Inflammatory macrophage (primary cell): Measurements from ENCODE around the gene EFNA5.

ENCODE experiments used
- DNase-seq, 2 donors: peaks; one replicate each; pipeline ENCODE4 v3.0.0-alpha.2; 2020 to 2022

Gene EFNA5

DNA sequence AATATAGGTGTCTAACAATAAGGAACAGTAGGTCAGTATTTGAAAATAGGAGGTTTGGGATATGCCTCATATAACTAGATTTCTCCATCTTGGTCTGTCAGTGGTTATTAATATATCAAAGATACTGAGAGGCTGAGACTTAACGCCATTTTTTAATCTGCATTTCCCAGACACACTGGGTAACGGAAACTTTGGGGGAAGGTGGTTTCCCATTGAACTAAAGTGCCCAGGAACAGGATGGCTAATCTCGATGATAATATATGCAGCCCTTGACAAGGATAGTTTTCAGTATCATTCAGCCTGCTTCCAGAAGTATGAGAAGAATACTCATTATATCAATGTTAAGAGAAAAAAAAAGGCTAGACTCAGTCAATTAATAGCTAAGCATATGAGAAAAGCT is 30.7 kb downstream of the EFNA5 start:
- DNase-seq, result no peak

DNA sequence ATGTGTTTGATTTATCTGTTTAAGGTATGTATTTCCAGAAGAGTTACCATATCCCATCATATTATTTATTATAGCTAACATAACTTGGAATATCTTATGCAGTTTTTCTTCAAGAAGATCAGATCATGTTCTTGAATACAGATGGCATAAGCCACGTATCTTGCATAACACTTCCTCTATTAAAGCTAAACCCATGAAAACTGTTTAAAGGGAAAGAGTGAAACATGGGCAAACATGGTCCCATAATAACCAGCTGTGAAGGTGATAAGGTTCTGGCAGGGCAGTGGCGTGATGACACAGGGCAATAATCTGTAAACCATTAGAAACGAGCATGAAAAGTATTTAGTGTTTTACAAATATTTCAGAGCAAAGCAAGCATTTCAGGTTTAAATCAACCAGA is 34.2 kb downstream of the EFNA5 start:
- DNase-seq, result no peak

DNA sequence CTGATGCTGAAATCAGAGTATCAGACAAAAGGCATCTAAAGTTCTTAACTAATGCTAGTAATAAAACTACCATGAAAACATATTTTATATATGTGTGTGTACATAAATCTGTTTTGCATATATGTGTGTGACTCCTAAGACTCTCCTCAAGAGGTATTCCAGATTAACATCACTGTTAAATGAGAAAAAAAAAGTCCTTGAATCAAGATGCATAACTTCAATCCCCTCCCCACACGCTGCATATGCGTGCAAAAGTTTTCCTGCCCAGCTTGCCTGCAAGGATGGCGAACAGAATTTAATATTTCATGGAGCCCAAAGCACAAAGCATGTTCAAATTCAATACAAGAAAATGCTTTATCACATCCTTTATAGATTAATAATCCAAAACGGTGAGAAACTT is 34.7 kb downstream of the EFNA5 start:
- DNase-seq, result no peak

DNA sequence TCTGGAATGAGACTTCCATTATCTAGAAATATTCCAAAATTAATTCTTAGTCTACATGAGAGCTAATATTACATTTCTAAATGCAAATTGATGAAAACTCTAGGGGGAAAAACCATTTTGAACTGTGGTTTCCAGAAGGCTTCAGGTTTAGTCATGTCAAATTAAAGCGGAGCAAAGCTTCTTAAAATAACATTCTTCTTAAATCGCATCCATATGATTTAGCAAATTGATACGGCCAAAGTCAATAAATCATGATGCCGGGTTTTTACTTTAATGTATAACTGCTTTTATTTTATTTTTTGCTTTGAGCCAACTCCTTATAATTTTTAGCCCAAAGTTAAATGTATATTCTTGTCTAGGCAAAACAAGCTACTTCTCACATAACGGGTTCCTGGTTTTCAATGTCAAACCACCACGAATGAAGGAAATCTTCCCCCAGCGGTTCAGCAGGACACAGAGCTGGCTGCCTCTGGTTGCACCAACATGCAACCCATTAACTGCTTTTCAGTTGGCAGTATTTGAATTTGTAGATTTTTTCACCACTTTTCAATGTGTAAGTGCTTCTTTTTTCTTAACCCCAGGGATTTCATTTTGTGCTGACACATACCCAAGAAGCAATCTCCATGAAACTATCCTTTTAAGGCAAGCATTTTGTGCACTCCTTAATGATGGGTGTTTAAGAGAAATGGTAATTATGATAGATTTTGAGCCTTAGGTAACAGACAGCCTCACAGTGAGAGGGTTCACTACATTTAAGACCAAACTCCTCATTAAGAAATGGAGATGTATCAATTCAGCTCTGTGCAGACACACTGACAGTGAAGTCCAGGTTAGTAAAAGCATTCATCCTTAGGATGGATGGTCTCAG is 35.5 kb downstream of the EFNA5 start:
- DNase-seq, result no peak

DNA sequence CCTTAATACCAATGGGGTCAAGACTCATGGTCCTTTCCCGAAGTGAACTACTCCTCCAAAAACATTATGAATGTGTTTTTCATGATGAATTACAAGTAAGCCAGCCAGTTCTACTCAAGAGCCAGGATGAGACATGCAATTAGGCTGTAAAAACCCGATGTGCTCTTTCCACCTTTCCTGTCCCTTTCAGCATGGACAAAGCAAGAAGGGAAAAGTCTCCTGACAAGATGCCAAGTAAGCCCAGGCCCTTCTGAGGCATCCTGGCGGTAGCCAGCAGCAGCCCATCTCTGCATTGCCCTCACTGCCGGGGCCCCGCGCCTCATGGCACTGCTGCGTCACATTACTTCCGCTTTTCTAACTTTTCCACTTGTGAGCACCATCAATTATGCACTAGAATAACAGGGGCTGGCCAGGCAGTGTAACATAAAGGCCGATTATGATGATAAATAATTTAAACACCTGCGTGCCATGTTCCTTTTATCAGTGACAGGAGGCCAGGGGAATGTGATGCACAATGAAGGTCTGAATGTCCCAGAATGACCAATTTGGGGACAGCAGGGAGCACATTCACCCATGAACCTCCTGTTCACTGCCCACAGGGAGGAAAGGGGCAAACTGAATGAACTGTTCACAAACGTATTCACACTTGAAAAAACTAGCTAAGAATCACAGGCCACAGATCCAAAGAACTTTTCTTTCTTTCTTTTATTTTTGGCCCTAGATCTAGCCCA is 37.4 kb downstream of the EFNA5 start:
- no peak for DNase-seq

DNA sequence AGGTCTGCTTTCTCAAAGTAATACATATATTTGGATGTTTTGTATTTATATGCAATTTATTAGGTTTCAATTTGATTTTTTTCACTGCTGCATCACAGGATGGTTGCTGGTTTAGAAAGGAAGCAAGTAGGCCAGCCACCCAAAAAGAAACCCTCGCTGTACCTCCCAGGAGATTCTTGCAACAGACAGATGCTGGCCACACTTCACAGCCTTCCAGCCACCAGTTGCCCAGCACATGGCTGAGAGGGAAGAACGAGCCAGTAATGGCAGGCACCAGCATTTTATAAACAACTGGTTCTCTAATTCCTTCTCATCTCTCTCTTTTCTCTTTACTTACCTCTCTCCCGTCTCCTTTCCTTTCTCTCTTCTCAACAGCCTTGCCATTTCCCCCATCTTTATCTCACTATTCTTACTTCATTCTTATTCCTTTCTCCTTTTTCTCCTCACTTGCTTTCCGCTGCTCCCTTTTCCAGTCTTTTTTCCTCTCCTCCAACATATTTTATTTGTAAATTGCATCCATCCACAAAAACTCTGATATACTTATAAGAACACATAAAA is 38.9 kb downstream of the EFNA5 start:
- DNase-seq, result no peak

DNA sequence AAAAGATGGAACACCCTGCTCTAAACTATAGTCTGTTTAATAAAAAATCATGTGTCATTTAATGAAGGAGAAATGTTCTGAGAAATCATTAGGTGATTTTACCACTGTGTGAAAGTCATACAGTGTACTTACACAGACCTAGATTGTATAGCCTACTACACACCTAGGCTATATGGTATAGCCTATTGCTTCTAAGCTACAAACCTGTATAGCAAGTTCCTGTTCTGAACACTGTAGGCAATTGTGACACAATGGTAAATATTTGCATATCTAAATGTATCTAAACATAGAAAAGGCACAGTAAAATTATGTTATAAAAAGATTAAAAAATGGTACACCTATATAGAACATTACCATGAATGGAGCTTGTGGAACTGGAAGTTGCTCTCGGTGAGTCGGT is 40.6 kb downstream of the EFNA5 start:
- DNase-seq, result no peak

DNA sequence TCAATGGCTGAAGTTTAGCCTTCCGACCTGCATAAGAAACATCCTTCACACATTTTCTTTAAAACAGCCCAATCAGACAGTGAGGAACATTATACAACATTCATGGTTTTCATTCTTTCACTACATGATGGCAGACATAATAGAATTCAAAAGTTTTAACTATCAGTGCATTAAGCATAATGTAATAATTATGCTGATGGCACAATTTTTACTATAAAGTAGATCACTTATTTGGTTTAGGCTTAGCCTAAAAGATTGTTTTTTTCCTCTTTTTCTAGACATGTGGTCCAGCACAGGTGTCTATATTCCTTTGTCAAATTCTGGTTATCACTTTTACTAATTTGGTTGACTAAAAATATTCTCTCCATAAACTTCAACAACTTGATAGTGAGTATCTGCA is 46.5 kb downstream of the EFNA5 start:
- no peak for DNase-seq

DNA sequence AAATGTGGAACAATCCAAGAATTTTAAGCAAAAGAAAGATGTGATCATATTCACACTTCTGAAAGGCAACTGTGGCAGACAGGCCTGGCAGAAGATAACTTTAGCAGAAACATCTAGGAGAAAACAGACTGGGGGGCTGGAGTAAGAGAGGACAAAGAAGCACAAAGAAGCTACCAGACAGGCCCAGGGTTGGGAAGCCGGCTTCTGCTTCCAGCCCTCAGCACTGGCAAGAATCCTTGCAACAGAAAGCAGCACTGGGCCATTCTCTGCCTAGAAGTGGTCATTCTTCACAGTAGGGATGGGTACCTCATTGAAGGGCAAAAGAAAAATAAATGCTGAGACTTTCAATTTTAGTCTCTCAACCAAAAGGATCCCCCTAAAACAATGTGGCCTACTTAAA is 49.6 kb downstream of the EFNA5 start:
- no peak for DNase-seq

DNA sequence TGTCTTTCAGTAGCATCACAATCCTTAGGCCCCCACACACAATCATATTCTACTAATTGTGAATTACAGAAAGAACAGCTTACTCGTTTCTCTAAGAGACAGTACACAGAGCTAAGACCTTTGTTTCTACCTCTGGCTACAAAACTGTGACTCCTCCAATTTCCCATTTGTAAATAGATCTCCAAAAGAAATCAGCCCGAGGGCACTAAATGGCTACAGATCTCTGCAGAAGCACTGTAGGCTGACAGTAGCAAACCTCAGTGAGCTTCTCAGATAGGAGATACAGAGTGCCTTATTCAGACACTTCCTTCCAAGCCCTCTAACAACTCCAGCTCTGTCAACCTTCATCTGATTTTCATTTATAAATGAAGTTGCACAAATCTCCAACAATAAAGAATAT is 51.0 kb downstream of the EFNA5 start:
- no peak for DNase-seq

DNA sequence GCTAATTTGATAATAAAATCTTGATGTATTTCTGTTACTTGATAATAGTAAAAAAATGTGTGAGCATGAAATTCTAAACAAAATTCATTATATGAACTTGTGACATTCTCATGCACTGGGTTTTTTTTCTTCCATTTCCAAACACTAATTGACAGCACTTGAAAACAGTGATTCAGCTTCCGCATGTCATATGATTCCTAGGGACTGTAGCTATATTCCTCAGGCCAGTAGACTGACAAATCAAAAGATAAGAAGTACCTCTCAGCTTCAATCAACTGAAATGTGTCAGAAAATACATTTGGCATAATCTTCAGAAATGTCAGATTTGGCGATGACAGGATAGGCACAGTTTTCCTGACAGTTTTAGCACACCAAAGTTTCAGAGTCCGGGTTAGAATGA is 52.5 kb downstream of the EFNA5 start:
- no peak for DNase-seq

DNA sequence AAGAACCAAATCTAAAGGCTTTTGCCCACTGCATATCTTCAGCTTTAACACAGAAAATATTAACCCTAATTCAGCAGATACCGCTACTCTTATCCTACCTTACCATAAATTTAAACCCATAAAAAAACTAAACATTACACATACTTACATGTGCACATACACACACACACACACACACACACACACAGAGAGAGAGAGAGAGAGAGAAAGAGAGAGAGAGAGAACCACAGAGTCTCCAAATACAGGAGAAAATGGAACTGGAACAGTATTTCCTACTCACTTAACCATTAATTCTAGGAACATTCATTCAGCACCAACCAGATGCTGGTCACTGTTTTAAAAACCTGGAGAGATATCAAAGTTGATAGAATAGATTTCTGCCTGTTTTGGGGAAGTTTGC is 53.7 kb downstream of the EFNA5 start:
- no peak for DNase-seq

DNA sequence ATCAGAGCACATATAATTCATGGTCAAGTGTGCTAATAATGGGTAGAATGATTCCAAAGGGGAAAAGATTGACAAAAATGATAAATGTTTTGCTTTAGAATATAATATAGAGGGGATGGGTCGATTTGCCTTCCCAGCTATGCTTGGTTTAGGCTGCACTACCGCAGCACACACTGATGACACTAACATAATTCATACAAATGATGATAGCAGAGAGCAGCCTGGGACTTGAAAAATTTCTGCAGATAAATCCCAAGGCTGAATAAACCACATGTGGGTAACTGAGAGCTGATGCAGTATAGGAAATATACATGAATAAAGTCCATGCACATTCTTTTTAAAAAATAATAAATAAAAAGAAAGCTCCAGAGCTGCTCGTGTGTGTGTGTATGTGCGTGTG is 54.5 kb downstream of the EFNA5 start:
- no peak for DNase-seq

DNA sequence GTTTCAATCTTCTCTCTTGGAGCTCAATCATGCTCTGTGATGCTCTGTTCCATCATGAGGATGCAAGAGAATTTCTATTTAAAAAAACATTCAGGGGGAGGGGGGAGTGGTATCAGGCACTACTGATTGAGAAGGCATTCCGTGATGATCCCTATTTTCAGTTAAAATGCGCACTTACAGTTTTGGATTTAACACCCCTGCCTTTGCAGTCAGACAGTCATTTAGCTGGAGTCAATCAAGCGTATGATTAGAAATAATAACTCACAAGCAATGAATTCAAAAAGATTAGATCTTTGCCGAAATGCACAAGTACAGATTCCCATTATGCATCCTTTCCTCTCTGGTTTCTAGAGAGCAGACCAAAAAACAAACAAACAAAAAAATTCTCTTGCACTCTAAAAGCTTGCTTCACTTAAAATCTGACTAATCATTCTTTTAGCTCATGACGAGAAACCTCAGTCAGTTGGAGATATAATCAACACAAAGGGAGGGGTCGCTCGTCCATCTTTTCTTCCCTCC is 55.4 kb downstream of the EFNA5 start:
- no peak for DNase-seq

DNA sequence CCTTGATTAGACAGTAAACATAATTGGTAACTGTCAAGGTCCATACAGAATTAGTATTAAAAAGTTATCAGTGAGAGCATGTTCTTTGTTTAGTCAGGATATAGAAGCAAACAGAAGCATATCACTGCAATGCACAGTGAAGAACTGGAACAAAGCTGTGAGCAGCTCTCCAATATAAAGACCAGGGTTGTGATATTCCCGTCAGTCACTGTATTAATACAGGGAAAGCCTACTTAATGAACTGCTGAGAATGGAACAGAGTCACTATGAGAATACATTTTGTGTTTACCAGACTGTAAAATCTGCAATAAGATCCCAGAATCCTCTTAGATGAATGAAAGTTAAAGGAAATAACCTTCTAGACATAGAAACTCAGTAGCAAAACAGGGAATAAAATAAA is 58.2 kb downstream of the EFNA5 start:
- DNase-seq, result no peak

DNA sequence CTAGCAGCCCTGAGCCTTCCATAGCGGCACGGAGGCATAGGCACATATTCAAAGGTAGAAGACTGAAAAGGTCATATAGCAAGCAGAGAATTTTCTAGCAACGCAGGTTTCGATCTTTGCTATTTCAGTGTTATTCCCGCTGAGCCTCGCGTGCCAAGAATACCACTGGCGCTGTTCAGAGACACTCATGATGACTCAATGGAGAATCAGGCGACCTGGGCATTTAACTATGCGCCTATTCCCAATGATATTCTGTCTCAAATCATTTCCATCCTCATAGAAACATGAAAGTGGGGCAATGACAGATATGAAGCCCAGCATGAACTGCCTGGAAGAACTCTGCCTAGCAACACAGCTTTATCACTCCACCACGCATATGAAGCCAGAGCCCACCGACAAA is 59.9 kb downstream of the EFNA5 start:
- no peak for DNase-seq

DNA sequence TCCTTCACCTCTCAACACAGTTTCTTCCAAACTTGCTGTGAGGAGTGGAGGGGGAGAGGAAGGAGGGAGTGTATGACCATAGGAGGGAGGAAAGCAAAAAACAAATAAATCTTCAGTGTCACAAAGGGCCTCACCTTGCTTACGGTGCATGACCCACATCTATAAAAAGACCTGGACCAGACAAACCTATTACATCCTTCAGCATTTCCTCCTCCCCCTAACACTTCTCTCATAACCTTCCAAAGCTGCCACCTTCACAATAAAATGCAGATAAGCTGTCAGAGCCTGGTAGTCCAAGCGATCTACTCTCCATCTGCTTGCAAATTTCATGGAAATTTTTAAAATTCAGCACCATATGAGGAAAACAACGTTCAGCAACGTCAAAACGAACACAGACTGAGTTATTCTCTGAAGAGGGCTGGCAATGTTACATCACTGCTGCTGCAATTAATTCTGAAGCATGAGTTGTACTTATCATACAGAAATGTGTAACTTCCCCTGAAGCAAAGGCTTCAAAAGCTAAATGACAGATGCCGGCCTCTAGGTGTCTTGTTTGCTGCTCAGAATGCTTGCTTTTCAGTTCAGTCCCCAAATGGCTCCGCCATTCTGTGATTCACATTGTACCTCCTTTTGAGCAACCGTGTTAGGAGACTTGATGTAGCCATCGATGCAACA is 62.9 kb downstream of the EFNA5 start:
- no peak for DNase-seq

DNA sequence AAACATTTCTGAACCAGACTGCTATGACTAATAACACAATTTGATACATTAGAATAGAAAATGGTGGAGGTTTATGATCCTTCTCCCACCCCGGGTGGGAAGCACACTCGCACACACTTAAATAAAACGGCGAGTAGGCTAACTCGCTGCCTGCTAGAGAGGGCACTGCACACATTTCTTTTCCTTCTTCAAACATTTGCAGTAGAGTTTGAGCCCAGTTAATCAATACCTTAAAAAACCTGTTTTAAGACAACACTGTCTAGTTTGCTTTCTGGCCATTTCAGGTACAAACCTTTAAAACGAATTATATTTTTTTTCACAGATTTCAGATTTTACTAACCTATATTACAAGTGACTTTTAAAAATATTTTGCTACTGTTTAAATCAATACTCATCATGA is 63.5 kb downstream of the EFNA5 start:
- DNase-seq, result no peak

DNA sequence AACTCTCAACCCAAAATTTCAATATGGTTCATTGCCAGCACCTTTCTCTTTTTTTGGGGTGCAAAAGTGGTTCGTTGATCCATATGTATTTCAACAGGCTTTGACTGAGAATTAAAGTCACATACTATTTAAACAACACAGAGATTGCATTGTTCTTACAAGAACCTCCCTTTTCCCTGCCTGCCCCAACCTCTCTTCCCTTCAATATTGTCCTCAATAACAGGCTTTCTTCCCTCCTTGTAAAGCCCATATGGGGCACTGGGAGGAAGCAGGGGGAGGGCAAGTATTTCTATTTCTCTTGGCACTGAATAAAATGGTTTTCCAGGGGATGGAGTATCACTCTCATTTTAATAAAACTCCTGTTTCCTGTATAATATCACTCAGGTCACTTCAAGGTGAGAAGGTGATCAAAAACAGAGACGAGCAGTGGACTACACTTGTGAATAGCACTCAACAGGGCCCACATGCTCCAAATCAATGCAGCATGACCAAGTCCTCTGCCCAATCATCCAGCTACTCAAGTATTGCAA is 65.1 kb downstream of the EFNA5 start:
- DNase-seq, result no peak

DNA sequence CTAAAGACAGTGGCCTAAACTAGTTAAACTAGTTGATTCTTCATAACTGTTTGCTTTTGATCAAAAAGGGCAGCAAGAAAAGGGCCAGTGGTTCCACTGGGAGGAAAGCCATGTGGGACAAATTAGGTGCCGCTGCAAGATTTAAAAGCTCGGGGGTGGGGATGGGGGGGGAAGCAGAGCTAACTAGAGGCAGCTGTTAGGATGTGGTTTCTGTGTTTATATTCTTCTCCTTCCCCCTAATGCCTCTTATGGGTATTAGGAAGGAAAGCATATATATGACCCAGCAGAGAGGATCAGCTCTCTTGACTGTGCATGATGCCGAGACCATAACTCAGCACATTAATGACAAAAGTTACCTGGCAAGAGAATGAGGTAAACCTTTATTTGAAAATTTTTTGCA is 65.7 kb downstream of the EFNA5 start:
- no peak for DNase-seq

DNA sequence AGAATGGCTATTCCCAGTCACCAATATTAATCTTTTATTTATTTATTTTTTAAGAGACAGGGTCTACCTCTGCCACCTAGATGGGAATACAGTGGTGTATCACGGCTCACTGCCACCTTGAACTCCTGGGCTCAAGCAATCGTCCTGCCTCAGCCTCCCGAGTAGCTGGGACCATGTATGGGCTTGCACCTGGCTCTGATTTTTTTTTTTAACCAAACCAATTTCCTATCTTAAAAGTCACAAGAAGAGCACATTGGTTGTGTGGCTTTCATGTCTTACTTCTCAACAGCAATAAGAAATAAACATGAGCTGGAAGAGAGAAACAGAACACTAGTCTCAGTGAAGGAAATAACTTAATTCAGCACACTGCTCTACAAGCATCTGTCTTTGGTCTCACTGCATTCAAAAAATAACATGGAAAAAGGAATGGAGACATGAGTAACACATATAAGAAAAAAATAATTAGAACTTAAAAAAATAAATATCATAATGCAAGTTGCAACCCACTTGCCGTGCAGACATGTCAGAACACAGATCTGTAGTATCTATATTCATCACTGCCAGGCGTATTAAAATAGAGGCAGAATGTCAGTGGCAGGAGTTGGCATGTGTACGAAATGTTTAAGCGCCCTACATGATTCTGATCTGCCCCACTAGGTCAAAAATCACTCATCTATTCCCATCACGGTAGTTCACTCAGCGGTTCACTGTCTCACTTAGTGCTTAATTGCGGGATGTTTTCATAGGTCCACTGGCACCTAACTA is 66.4 kb downstream of the EFNA5 start:
- no peak for DNase-seq

DNA sequence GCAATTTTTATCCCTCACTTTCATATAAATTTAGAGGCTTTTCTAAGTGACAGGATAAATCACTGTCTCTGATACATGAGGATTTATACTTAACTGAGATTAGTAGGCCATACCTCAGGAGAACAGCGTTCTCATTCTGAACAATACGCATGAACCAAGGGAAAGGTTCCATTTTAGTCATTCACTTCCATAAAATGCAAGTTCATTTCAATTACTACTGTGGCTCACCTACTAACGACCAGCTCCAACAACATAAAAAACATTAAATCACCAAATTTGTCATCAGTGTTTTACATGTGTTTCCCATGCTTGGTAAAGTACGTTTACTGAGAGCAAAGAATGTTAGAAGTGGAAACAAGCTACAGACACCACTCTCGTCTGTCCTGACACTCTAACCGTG is 67.4 kb downstream of the EFNA5 start:
- no peak for DNase-seq
